DND-41 (cell line): ENCODE measurements around the gene NPVF.

Experiments used
- ATAC-seq: fragments of 200-7000 bp; cut with Tn5 transposase; 3 replicates; pipeline ENCODE4 v1.9.1; 2021; ENCODE audit warnings: low read depth; ENCODE audit not compliant: insufficient read depth
- DNase-seq: peaks from one replicate; pipeline ENCODE4 v3.0.0-alpha.2; 2020
- H2AFZ ChIP-seq: 2 replicates; pipeline ENCODE4 v1.6.0; 2012; ENCODE audit warnings: low read depth, low read length
- H3K27ac ChIP-seq: 2 replicates; pipeline ENCODE4 v1.5.1; 2012; ENCODE audit warnings: low read length, inconsistent platforms
- H3K27me3 ChIP-seq: fragments of 200-600 bp; sonication (generic); 2 replicates; pipeline ENCODE4 v1.6.0; 2012; ENCODE audit warnings: low read length, mild to moderate bottlenecking, inconsistent platforms; ENCODE audit not compliant: insufficient read depth, poor library complexity
- H3K36me3 ChIP-seq: 2 replicates; pipeline ENCODE4 v1.5.1; 2012; ENCODE audit warnings: low read length, inconsistent platforms; ENCODE audit not compliant: insufficient read depth
- H3K4me1 ChIP-seq: 2 replicates; pipeline ENCODE4 v1.5.1; 2012; ENCODE audit warnings: mild to moderate bottlenecking, low read length; ENCODE audit not compliant: insufficient read depth
- H3K4me2 ChIP-seq: 2 replicates; pipeline ENCODE4 v1.6.0; 2012; ENCODE audit warnings: mild to moderate bottlenecking, moderate library complexity, low read length, inconsistent platforms; ENCODE audit not compliant: insufficient read depth
- H3K4me3 ChIP-seq, 2 experiments: fragments of 200-600 bp in 1 of 2; shearing (Covaris generic) in 1 of 2; 2 replicates each; pipeline ENCODE4 v1.5.1; 2012 to 2016; ENCODE audit warnings: inconsistent platforms in 2 of 2, low read length in 2 of 2, mild to moderate bottlenecking in 2 of 2, low read depth in 1 of 2, moderate library complexity in 1 of 2
- H3K79me2 ChIP-seq: 2 replicates; pipeline ENCODE4 v1.6.0; 2012; ENCODE audit warnings: low read length, inconsistent platforms; ENCODE audit not compliant: insufficient read depth
- H3K9ac ChIP-seq: 2 replicates; pipeline ENCODE4 v1.6.0; 2012; ENCODE audit warnings: low read depth, mild to moderate bottlenecking, inconsistent platforms, low read length, moderate library complexity
- H3K9me3 ChIP-seq: 2 replicates; pipeline ENCODE4 v1.5.1; 2012; ENCODE audit warnings: low read length, moderate library complexity, mild to moderate bottlenecking, inconsistent platforms; ENCODE audit not compliant: insufficient read depth, severe bottlenecking
- H4K20me1 ChIP-seq: 2 replicates; pipeline ENCODE4 v1.6.0; 2012; ENCODE audit warnings: low read length; ENCODE audit not compliant: insufficient read depth
- CTCF ChIP-seq: IDR thresholded peaks from 2 replicates; pipeline ENCODE4 v1.5.1; 2012; ENCODE audit warnings: borderline replicate concordance, low read length, moderate library complexity, mild to moderate bottlenecking; ENCODE audit not compliant: poor library complexity, severe bottlenecking; ENCODE audit errors: extremely low read depth
- EZH2 ChIP-seq: IDR thresholded peaks from 3 replicates; pipeline ENCODE4 v1.6.1; 2012; ENCODE audit warnings: borderline replicate concordance, low read depth, mild to moderate bottlenecking, moderate library complexity, low read length, inconsistent platforms; ENCODE audit not compliant: severe bottlenecking

NPVF gene

GRCh38 chr7:25223206-25223605 lies 5.1 kb downstream of the NPVF start:
- TF ChIP-seq CTCF = no peak
- no peak for TF ChIP-seq EZH2
- Histone ChIP-seq H2AFZ (no peak overlapping the region), H3K36me3 (no peaks in the 10 kb centered on the region), H3K4me3 (no peak overlapping the region), H4K20me1 (no peaks in the 10 kb centered on the region), H3K9ac (no peak overlapping the region), H3K27ac (no peak overlapping the region), H3K4me1 (peaks cover 20% of the 10 kb centered on the region), H3K79me2 (no peaks in the 10 kb centered on the region), H3K27me3 (peaks cover 26% of the 10 kb centered on the region), H3K9me3 (no peaks in the 10 kb centered on the region), H3K4me2 (peak overlapping the region; percentile 27; the same call in 1 of the 2 replicates)
- ATAC-seq = peak; percentile 98
- DNase-seq = peak; percentile 80

GRCh38 chr7:25222666-25223065 lies 5.6 kb downstream of the NPVF start:
- TF ChIP-seq CTCF (no peak), EZH2 (no peak)
- no peak for ATAC-seq
- Histone ChIP-seq H2AFZ (no peak overlapping the region), H3K36me3 (no peaks in the 10 kb centered on the region), H3K4me3 (no peak overlapping the region), H4K20me1 (no peaks in the 10 kb centered on the region), H3K79me2 (no peaks in the 10 kb centered on the region), H3K4me1 (peaks cover 20% of the 10 kb centered on the region), H3K27me3 (peaks cover 23% of the 10 kb centered on the region), H3K9me3 (no peaks in the 10 kb centered on the region), H3K4me2 (no peak overlapping the region), H3K9ac (no peak overlapping the region), H3K27ac (no peak overlapping the region)
- no peak for DNase-seq

GRCh38 chr7:25221009-25221408 lies 7.3 kb downstream of the NPVF start:
- ATAC-seq (no peak), DNase-seq (no peak)
- Histone ChIP-seq H3K4me1 (peaks cover 20% of the 10 kb centered on the region), H3K4me2 (no peak overlapping the region), H3K4me3 (no peak overlapping the region), H3K79me2 (no peaks in the 10 kb centered on the region), H2AFZ (no peak overlapping the region), H3K27me3 (peaks cover 17% of the 10 kb centered on the region), H4K20me1 (no peaks in the 10 kb centered on the region), H3K27ac (no peak overlapping the region), H3K36me3 (no peaks in the 10 kb centered on the region), H3K9ac (no peak overlapping the region), H3K9me3 (no peaks in the 10 kb centered on the region)
- TF ChIP-seq EZH2 = no peak
- no peak for TF ChIP-seq CTCF

DNA sequence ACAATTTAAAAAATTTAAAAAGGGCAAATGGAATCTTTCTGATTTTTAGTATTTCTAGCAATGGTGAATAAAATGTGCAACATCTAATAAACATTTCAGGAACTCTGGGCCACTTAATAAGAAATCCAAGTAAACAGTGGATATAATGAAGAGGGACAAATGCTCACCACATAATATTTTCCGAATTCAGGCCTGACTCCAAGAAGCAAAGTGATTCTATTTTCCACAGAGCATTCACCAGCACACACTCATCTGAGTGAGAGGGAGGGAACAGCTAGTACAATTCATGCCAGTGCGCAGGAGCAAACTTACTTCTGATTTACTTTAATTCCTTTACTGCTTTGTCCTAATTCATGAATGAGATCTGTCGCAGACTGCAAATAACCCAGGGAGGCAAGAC lies 10.1 kb downstream of the NPVF start:
- no peak for TF ChIP-seq EZH2
- TF ChIP-seq CTCF = no peak
- no peak overlapping the region for H3K4me2 ChIP-seq
- H2AFZ ChIP-seq = no peak overlapping the region
- no peaks in the 10 kb centered on the region for H3K36me3 ChIP-seq
- H3K79me2 ChIP-seq = no peaks in the 10 kb centered on the region
- H4K20me1 ChIP-seq = no peaks in the 10 kb centered on the region
- ATAC-seq = no peak
- no peak overlapping the region for H3K27ac ChIP-seq
- H3K4me3 ChIP-seq = no peak overlapping the region
- H3K9ac ChIP-seq = no peak overlapping the region
- DNase-seq = no peak
- H3K27me3 ChIP-seq = peaks cover 2% of the 10 kb centered on the region
- H3K9me3 ChIP-seq = no peaks in the 10 kb centered on the region
- peaks cover 12% of the 10 kb centered on the region for H3K4me1 ChIP-seq
